ENCODE measurements around the gene PRM3. TPM values are rescaled to one million over a fixed set of nuclear protein-coding genes. Genes with fewer than 3 reads are reported as not detected.
"Not testable (repeated sequence)": the region's sequence is repeated elsewhere in the genome, so short reads cannot be mapped to it uniquely, and the experiment has no call there.

The PRM3 gene
- total RNA-seq, 3 donors from 2014 or later, result not detected

GRCh38 chr16:11297492-11298142 lies 24.2 kb upstream of the PRM3 start:
- Mint-ChIP-seq H3K27me3 (ENCODE audit: low read depth) (no peaks in the 10 kb centered on the region), H3K36me3 (ENCODE audit: insufficient read depth) (no peaks in the 10 kb centered on the region), H3K9me3 (no peaks in the 10 kb centered on the region), H3K4me1 (ENCODE audit: low read depth) (peaks cover 24% of the 10 kb centered on the region), H3K4me3 (peak overlapping the region; percentile 62)
- ATAC-seq (peak; percentile 85 to 87), DNase-seq (peak; percentile 54)

- Mint-ChIP-seq H3K27me3 (ENCODE audit: low read depth) (no peaks in the 10 kb centered on the region), H3K4me1 (ENCODE audit: low read depth) (peaks cover 24% of the 10 kb centered on the region), H3K9me3 (no peaks in the 10 kb centered on the region), H3K36me3 (ENCODE audit: insufficient read depth) (no peaks in the 10 kb centered on the region), H3K4me3 (no peak overlapping the region)
- ATAC-seq (peak; percentile 13 to 14), DNase-seq (no peak)
Observed at GRCh38 chr16:11296706-11297491, 23.5 kb upstream of the PRM3 start.

- no peaks in the 10 kb centered on the region for H3K9me3 Mint-ChIP-seq
- ATAC-seq, result no peak
- no peaks in the 10 kb centered on the region for H3K27me3 Mint-ChIP-seq (ENCODE audit: low read depth)
- peaks cover 24% of the 10 kb centered on the region for H3K4me1 Mint-ChIP-seq (ENCODE audit: low read depth)
- no peaks in the 10 kb centered on the region for H3K36me3 Mint-ChIP-seq (ENCODE audit: insufficient read depth)
- H3K4me3 Mint-ChIP-seq, result no peak overlapping the region
- DNase-seq, result no peak
Observed at GRCh38 chr16:11296351-11296705, 22.9 kb upstream of the PRM3 start.

GRCh38 chr16:11295672-11296071 lies 22.2 kb upstream of the PRM3 start:
- ATAC-seq (no peak), DNase-seq (no peak)
- H3K4me1 Mint-ChIP-seq (ENCODE audit: low read depth), result peaks cover 24% of the 10 kb centered on the region
- H3K4me3 Mint-ChIP-seq, result no peak overlapping the region
- H3K36me3 Mint-ChIP-seq (ENCODE audit: insufficient read depth), result no peaks in the 10 kb centered on the region
- H3K9me3 Mint-ChIP-seq, result no peaks in the 10 kb centered on the region
- H3K27me3 Mint-ChIP-seq (ENCODE audit: low read depth), result no peaks in the 10 kb centered on the region

- H3K4me1 Mint-ChIP-seq (ENCODE audit: low read depth), result peaks cover 12% of the 10 kb centered on the region
- no peaks in the 10 kb centered on the region for H3K9me3 Mint-ChIP-seq
- DNase-seq, result no peak
- no peaks in the 10 kb centered on the region for H3K36me3 Mint-ChIP-seq (ENCODE audit: insufficient read depth)
- no peaks in the 10 kb centered on the region for H3K27me3 Mint-ChIP-seq (ENCODE audit: low read depth)
- no peak overlapping the region for H3K4me3 Mint-ChIP-seq
- no peak for ATAC-seq
Observed at GRCh38 chr16:11292076-11292748, 18.8 kb upstream of the PRM3 start.

- no peak for ATAC-seq
- no peak overlapping the region for H3K4me3 Mint-ChIP-seq
- peaks cover 9% of the 10 kb centered on the region for H3K4me1 Mint-ChIP-seq (ENCODE audit: low read depth)
- H3K9me3 Mint-ChIP-seq, result no peaks in the 10 kb centered on the region
- no peak for DNase-seq
- H3K36me3 Mint-ChIP-seq (ENCODE audit: insufficient read depth), result no peaks in the 10 kb centered on the region
- no peaks in the 10 kb centered on the region for H3K27me3 Mint-ChIP-seq (ENCODE audit: low read depth)
Observed at GRCh38 chr16:11291091-11291703, 17.8 kb upstream of the PRM3 start.

- DNase-seq, result no peak
- Mint-ChIP-seq H3K9me3 (no peaks in the 10 kb centered on the region), H3K4me3 (no peak overlapping the region), H3K27me3 (ENCODE audit: low read depth) (no peaks in the 10 kb centered on the region), H3K36me3 (ENCODE audit: insufficient read depth) (no peaks in the 10 kb centered on the region), H3K4me1 (ENCODE audit: low read depth) (peaks cover 15% of the 10 kb centered on the region)
- no peak for ATAC-seq
Observed at GRCh38 chr16:11290102-11290893, 16.9 kb upstream of the PRM3 start.

GRCh38 chr16:11289696-11290095 lies 16.3 kb upstream of the PRM3 start:
- DNase-seq; H3K9me3 Mint-ChIP-seq; H3K4me3 Mint-ChIP-seq; H3K36me3 Mint-ChIP-seq (ENCODE audit: insufficient read depth); H3K27me3 Mint-ChIP-seq (ENCODE audit: low read depth); ATAC-seq: not testable (repeated sequence)
- H3K4me1 Mint-ChIP-seq (ENCODE audit: low read depth), result peaks cover 13% of the 10 kb centered on the region

- H3K36me3 Mint-ChIP-seq (ENCODE audit: insufficient read depth), result no peaks in the 10 kb centered on the region
- no peaks in the 10 kb centered on the region for H3K27me3 Mint-ChIP-seq (ENCODE audit: low read depth)
- DNase-seq (no peak), ATAC-seq (no peak)
- H3K9me3 Mint-ChIP-seq, result no peaks in the 10 kb centered on the region
- no peak overlapping the region for H3K4me3 Mint-ChIP-seq
- H3K4me1 Mint-ChIP-seq (ENCODE audit: low read depth), result peaks cover 13% of the 10 kb centered on the region
Observed at GRCh38 chr16:11289202-11289601, 15.8 kb upstream of the PRM3 start.

GRCh38 chr16:11285842-11286241 lies 12.4 kb upstream of the PRM3 start:
- Mint-ChIP-seq H3K36me3 (ENCODE audit: insufficient read depth) (no peaks in the 10 kb centered on the region), H3K4me3 (no peak overlapping the region), H3K9me3 (no peaks in the 10 kb centered on the region), H3K27me3 (ENCODE audit: low read depth) (peaks cover 3% of the 10 kb centered on the region), H3K4me1 (ENCODE audit: low read depth) (peaks cover 13% of the 10 kb centered on the region)
- ATAC-seq (peak; percentile 68 to 76), DNase-seq (no peak)

GRCh38 chr16:11283820-11284248 lies 10.4 kb upstream of the PRM3 start:
- DNase-seq, result no peak
- Mint-ChIP-seq H3K27me3 (ENCODE audit: low read depth) (peaks cover 3% of the 10 kb centered on the region), H3K4me1 (ENCODE audit: low read depth) (peaks cover 15% of the 10 kb centered on the region), H3K36me3 (ENCODE audit: insufficient read depth) (no peaks in the 10 kb centered on the region), H3K9me3 (no peaks in the 10 kb centered on the region), H3K4me3 (no peak overlapping the region)
- ATAC-seq, result no peak

- peaks cover 7% of the 10 kb centered on the region for H3K27me3 Mint-ChIP-seq (ENCODE audit: low read depth)
- ATAC-seq (no peak), DNase-seq (no peak)
- no peaks in the 10 kb centered on the region for H3K36me3 Mint-ChIP-seq (ENCODE audit: insufficient read depth)
- no peaks in the 10 kb centered on the region for H3K9me3 Mint-ChIP-seq
- H3K4me1 Mint-ChIP-seq (ENCODE audit: low read depth), result peaks cover 7% of the 10 kb centered on the region
- no peak within 1 kb of the TSS for H3K4me3 Mint-ChIP-seq
Observed at GRCh38 chr16:11280616-11281522, 7.4 kb upstream of the PRM3 start, which contains the start of gene PRM1. Gene PRM1 (minus strand): TSS chr16:11281330. CDS start chr16:11281238, 92 bp downstream.
